Ishikawa (cell line): ENCODE results near the gene HOXA11.

Source experiments
- CEBPB ChIP-seq: IDR thresholded peaks from 2 replicates; pipeline ENCODE4 v1.6.1; 2012
- EGR1 ChIP-seq: IDR thresholded peaks from 2 replicates; pipeline ENCODE4 v1.6.1; 2012
- EP300 ChIP-seq: IDR thresholded peaks from 2 replicates; pipeline ENCODE4 v1.6.1; 2012; ENCODE audit warnings: borderline replicate concordance
- FOXM1 ChIP-seq: IDR thresholded peaks from 2 replicates; pipeline ENCODE4 v1.6.1; 2012; ENCODE audit warnings: low read depth, borderline replicate concordance
- NFIC ChIP-seq: IDR thresholded peaks from 2 replicates; pipeline ENCODE4 v1.6.1; 2012
- RAD21 ChIP-seq: IDR thresholded peaks from 2 replicates; pipeline ENCODE4 v1.6.1; 2012; ENCODE audit warnings: low read depth
- REST ChIP-seq: IDR thresholded peaks from 2 replicates; pipeline ENCODE4 v1.6.1; 2012; ENCODE audit warnings: low read depth, mild to moderate bottlenecking
- TAF1 ChIP-seq: IDR thresholded peaks from 2 replicates; pipeline ENCODE4 v1.6.1; 2012; ENCODE audit warnings: low read depth, mild to moderate bottlenecking
- ZBTB7A ChIP-seq: IDR thresholded peaks from 2 replicates; pipeline ENCODE4 v1.6.1; 2012; ENCODE audit warnings: low read depth

GRCh38 chr7:27153526-27153925 lies 31.5 kb downstream of the HOXA11 start:
- no peak for TF ChIP-seq REST
- TF ChIP-seq EGR1 = no peak
- no peak for TF ChIP-seq TAF1
- no peak for TF ChIP-seq EP300
- no peak for TF ChIP-seq NFIC
- no peak for TF ChIP-seq FOXM1
- no peak for TF ChIP-seq RAD21
- no peak for TF ChIP-seq ZBTB7A
- no peak for TF ChIP-seq CEBPB
